NCI-H2196 (cell line): ENCODE data around the gene SPIRE2.
"Not testable (repeated sequence)": the region's sequence is repeated elsewhere in the genome, so short reads cannot be mapped to it uniquely, and the experiment has no call there.

Source experiments
- DNase-seq: peaks from one replicate; lab custom pipeline; 2025; ENCODE audit not compliant: unreplicated experiment; lab: John Stamatoyannopoulos, UW

Gene SPIRE2

DNA sequence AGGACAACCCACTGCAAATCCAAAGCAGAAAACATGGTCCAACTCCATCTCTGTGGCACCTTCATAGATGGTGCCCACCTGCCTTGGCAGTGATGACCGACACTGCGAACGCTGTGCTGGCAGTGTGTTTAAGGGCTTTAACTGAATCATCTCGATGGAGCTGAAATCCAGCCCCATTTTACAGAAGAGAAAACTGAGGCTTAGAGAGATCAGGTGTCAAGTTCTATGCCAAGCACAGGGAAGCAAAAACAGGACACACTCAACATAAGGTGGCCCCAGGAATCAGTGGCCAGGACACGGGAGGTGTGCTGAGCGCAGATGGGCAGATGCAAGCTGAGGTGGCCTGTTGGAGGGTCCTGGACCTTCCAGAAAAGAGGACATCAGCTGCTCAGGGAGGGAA is 34.5 kb downstream of the SPIRE2 start:
- no peak for DNase-seq

DNA sequence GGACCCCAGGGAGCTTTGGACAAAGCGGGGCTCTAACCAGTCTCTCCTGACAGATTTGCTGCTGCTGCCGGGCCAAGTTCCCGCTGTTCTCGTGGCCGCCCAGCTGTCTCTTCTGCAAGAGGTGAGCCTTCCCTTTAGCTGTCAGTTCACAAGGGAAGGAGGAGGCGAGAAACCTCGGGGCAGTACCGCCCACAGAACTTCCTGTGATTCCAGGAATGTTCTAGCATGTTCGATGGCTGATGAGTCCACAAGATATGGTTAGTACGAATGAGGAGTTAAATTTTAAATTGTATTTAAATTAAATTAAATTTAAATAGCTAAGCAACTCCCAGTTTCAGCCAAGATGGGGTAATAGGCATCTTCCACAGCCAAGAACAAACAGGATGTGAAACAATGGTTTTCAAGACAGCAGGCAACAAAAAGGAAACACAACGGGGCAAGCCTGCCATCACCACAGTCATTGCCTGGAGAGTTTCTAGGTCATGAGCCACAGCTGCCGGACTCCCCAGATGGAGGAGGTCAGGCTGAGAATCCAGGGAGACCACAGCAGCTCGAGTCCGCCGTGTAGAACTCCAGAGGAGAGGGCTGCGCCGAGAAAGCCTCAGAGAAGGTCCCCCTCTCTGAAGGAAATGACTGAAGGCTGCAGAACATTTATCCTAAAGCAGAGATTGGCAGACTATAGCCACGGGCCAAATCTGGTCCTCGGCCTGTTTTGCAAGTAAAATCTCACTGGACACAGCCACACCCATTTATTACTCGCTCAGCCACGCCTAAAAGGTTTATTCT is 35.7 kb downstream of the SPIRE2 start:
- DNase-seq = no peak

DNA sequence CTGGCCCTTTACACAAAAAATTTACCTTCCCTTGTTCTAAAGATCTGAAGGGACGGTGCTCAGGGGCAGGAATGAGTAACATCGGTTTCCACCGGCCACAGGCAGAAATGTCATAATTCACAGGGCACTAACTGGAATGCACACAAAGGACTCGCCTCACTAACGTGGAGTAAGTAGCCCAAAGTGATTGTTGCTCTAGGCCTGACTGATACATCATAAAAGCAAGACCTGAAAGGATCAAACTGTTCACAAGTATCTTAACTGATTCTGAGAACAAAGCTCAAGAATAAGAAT is 36.2 kb downstream of the SPIRE2 start:
- DNase-seq = no peak

DNA sequence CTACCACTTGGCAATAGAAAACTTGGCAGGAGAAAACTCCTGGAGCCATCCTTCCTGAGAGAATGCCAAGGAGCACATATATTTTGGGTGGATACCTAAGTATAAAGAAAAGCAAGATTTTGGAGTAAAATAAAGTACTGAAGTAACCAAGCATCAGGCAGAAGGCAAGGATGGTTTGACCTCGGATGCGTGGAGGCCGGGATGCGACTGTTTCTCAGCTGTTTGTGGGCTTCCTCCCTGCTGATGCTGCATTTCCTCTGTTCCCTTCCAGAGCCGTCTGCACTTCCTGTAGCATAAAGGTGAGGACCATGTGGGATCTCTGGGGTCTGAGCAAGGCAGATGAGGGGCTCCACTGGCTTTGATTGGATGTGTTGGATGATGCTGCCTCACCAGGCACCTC is 39.6 kb downstream of the SPIRE2 start:
- no peak for DNase-seq

DNA sequence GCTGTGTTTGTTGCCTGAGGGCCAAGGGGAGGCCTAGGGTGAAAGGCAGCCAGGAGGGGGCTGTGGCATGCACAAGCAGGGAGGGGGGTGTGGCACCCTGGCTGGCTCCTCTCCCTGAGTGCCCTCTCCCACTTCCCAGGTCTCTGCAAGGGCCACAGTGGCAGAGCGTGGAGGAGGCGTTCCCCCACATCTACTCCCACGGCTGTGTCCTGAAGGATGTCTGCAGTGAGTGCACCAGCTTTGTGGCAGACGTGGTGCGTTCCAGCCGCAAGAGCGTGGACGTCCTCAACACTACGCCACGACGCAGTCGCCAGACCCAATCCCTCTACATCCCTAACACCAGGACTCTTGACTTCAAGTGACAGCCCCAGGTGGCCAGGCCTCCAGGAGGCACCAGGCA is 41.6 kb downstream of the SPIRE2 start:
- DNase-seq = no peak

DNA sequence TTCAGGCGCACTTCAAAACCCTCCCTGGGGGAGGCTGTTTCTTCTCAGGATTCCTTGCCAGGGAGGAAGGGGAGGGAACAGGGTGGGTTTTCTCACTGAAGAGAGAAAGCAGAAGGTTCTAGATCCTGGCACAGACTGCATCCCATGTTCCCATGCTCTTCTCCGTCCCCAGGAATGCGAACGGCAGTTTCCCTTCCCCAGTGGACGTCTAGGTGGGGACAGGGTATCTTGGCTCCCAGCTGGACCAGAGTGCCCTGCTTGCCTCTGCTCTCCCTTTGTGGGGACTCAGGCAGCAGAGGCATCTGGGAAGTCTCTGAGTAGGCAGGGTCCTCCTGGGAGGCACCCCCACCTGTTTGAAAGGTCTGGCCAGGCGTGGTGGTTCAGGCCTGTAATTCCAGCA is 42.2 kb downstream of the SPIRE2 start:
- no peak for DNase-seq

DNA sequence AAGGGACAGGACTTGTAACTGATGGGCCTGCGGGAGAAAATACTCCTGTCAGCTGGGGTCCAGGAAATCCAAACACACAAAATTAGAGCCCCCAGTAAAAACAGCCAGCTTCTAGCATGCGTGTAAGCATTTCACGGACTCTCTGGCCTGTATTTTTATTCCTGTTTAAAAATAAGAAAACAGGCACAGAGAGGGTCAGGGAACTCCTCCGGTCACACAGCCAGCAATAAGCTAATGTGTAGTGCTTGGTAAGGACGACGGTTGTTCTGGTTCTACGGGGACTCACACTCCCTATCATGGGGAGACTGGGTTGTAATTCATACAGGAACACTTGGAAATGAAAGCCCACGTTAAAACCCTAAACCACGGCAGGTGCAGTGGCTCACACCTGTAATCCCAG is 43.6 kb downstream of the SPIRE2 start:
- DNase-seq = no peak

DNA sequence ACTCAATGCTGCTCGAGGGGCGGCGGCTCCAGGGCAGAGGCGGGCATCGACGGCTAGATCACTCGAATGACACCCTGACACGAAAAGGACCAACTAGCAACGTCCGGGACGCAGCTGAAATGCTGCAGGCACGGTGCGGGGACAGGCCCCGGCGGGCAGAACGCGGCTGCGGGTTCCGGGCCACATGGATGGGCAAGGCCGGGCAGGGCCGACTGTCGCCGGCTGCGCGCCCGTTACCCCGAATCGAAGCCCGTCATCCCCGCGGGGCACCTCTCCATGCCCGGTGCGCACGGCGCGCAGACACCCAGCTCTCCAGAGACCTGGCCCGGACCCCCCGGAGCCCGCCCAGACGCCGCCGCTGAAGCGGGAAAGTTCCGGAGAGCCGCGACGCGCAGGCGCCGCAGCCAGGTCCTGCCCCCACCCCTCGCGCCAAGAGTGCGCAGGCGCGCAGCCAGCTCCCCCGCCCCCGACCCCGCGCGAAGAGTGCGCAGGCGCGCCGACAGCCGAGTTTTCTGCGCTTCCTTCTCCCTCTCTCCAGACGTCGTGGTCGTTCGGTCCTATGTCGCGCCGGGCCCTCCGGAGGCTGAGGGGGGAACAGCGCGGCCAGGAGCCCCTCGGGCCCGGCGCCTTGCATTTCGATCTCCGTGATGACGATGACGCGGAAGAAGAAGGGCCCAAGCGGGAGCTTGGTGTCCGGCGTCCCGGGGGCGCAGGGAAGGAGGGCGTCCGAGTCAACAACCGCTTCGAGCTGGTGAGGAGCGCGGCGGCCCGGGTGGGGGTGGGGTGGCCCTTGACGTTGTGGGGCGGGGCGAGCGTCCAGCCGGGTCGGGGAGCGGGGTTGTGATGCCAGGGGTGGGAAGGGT is 45.1 kb downstream of the SPIRE2 start, which contains the start of gene TCF25:
TSS of gene TCF25 (plus strand) at position 484 of the 863 bp plus-strand sequence. CDS start at position 560, 76 bp downstream.
- DNase-seq = peak; percentile 69

DNA sequence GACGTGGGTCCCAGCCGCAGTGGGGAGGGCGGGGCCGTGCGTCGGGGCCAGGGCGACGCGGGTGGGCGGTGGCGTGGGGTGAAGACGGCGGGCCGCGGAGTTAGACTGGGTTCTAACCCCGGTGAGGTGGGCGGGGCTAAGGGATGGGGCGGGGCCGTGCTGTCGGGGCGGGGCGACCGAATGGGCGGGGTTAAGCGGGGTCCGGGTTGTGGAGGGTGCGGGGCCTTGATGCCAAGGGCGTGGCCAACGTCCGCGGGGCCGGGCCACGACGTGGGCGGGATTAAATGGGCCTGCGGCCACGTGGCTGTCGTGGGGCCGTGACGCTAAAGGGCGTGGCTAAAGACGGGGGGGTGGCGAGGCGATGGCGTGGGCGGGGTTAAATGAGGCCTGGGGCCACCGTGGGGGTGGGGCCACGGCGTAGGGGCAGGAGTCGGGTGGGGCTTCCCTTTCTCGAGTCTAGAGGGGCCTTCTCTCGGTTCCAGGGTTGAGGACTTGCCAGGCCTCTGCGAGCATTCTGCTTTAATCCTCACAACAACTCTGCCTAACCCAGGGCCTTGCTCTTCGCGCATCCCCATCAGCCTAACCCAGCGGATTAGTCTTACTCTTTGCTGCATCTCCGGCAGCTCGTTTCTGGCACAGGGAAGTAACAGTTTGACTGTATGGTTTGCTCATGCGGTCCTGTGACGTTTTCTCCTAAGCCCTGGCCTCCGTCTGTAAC is 45.9 kb downstream of the SPIRE2 start:
- peak; percentile 82 for DNase-seq

DNA sequence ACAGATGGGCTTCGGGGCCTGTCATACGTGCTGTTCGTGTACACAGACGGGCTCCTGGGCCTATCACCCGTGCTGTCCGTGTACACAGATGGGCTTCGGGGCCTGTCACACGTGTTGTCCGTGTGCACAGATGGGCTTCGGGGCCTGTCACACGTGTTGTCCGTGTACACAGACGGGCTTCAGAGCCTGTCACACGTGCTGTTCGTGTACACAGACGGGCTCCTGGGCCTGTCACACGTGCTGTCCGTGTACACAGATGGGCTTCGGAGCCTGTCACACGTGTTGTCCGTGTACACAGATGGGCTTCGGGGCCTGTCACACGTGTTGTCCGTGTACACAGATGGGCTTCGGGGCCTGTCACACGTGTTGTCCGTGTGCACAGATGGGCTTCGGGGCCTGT is 50.8 kb downstream of the SPIRE2 start:
- not testable (repeated sequence) for DNase-seq

DNA sequence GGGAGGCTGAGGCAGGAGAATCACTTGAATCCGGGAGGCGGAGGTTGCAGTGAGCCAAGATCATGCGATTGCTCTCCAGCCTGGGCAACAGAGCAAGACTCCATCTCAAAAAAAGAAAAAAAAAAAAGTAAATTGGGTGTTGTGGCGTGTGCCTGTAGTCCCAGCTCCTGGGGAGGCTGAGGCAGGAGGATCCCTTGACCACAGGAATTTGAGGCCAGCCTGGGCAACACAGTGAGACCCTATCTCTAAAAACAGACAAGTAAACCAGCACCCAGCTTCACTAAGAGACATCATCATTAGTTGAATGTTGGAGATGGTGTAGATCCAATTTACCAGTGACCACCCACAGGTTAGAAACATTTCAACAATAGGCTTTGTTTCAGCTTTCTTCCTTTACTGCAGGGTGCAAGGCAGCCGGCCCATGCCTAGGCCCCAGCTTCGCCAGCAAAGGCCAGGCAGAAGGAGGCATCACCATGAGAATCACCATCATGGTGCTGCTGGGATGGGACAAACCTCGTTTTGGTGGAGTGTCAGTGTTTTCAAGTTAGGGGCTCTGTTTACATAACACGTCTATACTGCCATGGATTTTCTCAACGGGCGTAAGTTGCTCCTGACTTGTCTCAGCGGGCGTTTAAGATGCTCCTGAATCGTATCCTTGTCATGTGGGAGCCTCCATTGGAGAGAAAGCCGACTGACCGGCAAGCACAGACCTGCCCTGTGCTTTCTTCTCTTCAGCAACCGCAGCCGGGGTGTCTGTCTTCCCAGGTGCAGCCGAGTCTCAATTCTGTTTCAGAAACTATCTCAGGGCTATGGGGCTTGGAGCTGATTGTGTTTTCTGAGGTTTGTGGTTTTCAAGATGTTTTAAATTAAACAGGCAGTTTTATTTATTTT is 52.4 kb downstream of the SPIRE2 start:
- DNase-seq = no peak

DNA sequence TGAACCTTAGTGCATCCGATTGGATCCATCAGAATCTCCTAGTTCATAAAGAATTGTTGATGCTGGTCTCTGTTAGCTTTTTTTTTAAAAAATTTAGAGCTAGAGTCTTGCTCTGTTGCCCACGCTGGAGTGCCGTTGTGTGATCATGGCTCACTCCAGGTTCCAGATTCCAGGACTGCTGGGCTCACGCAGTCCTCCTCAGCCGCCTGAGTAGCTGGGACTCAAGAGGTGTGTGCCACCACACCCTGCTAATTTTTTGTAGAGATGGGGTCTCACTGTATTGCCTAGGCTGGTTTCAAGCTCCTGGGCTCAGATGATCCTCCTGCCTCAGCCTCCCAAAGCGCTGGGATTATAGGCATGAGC is 53.1 kb downstream of the SPIRE2 start:
- DNase-seq = no peak

DNA sequence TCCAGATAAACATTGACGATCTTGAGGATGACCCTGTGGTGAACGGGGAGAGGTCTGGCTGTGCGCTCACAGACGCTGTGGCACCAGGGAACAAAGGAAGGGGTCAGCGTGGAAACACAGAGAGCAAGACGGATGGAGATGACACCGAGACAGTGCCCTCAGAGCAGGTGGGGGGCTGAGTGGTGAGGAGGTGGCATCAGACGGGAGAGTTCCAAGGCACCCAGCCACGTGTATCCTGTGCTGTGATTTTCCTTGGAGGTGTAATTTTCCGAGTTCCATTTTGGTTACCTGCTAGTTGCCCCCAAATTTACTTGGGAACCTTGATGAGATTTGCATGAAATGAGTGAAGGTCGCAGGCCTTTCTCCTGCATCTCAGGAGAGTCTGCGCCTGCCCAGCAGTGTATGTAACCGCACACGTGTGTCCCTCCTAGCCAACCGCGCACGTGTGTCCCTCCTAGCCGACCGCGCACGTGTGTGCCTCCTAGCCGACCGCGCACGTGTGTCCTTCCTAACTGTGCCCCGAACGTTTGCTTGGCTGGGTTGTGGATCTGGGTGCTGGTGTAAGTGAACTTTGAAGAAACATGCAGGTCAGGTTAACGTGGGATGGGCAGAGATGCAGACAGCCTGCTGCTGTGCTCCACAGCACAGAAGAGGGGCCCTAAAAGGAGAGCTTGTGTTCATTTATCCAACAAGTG is 55.2 kb downstream of the SPIRE2 start:
- DNase-seq = no peak

DNA sequence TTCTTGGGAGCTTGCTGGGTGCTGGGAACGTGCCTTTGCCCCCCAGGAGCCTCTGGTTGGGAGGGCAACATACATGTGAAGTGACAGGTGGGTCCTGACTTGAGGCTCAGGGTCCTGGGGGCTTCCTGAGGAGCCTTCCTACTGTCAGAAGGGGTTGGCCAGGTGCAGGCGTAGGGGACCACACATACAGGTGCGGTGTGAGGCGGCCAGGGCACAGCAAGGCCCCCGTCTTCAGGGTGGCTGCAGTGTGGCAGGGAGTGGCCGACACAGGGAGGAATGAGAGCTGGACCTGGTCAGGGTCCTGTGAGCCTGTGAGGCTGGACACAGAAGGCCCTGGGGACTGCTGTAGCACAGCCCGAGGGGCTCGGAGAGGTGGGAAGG is 55.8 kb downstream of the SPIRE2 start:
- no peak for DNase-seq

DNA sequence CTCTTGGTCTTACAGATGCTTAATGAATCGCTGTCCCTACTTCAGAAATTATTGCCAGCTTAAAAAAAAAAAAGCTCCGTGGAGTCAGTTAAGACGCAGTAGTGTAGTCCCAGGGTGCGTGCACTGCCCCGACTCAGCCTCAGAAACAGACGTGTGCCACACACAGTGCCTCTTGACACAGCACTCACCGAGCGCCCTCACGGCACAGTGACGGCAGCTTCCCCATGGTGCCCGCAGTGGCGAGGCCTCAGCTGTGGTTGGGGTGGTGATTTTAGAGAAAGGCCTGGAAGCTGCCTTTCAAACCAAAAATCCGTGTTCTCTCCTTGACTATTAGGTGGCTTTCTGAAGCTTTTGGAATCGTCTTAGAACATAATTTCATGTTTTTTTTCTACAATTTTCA is 59.0 kb downstream of the SPIRE2 start:
- DNase-seq = no peak

DNA sequence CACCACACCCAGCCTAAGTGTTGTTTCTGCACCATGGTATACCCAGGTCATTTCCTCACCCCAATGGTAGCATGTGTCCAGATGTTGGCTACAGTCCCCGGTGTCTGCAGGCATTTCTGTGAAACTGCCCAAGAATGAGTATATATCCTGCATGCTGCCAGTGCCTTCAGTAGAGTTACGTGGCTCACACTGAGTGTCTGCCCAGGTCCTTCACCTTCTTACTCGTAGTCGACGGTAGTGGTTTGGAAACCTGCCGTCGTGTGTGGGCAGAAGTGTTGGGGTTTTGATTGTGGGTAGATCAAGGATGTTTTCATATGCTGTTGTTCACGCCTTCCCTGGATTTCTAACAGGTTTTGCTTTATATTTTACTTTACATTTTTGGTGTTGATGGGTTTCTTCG is 61.9 kb downstream of the SPIRE2 start:
- DNase-seq = no peak

DNA sequence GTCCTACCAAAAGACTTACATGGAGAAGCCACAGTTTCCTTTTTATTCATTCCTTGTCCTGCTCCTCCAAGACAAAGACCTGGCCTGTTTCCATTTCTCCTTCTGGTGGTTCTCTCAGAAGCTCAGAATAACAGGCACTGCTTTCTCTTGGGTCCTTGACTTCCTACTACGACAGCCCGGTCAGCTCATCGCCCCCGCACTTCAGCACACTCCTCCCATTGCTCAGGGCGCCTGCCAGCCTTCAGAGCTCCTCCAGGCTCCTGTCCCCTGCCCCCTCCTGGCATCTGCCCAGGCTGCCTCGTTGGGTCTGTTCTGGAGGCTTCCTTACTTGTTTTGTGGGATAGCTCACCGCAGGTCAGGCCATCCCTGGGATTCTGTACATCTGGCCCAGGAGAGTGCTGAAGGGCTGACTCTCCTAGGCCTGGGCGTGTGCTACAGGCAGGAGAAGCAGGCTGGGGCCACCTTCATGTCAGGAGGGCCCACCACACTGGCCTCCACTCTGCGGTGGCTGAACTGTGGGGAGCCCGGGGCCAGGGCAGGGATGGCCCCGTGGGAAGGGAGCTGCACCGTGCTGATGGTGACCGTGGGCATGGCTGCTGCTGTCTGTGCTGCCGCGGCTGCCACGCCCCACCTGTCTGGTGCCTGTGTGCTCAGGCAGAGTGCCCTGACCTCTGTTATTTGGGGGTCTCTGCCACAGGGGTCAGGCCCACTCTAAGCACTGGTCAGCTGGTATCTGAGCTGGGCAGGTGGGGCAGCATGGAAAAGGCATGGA is 62.8 kb downstream of the SPIRE2 start:
- no peak for DNase-seq

DNA sequence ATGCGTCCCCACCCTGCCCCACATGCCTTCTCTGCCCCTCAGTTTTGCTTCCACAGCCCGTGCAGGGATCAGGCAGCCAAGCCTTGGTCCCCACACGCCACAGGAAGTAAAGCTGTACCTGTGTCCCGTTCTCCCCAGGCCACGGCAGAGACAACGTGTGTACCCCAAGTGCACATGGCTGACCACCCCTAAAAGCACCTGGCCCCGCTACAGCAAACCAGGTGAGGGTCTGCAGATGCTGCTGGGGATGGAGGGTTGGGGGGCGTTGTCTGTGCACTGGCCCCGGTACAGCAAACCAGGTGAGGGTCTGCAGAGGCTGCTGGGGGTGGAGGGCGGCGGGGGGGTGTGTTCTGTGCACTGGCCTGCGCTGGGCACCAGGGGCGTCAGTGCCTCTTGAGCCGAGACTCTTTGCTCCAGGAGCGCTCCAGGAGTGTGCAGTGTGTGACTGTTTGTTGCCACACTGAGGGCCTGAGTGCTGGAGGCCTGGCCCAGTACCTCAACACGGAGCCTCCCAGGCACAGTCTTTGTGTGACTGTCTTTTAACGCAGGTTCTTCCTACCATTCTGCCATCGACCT is 63.9 kb downstream of the SPIRE2 start:
- no peak for DNase-seq

DNA sequence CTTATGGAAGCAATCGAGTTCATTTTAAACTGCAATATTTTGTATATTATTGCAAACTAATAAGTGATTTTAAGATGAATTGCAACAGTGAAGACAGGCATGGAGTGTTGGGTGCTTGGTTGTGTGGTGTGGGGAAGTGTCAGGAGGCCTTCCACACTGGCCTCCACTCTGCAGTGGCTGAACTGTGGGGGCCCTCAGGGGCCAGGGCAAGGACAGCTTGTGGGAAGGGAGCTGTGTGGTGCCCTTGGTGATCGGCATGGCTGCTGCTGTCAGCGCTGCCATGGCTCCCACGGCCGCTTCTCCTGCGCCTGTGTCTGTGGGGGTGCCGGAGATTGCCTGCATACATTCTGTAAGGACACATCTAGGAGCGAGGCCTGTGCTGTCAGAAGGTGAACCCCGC is 64.4 kb downstream of the SPIRE2 start:
- no peak for DNase-seq
